Esophagus squamous epithelium (tissue), 5 donors: ENCODE results near the gene HSPB1. TPM values are rescaled to one million over a fixed set of nuclear protein-coding genes. Genes with fewer than 3 reads are reported as not detected.
"Not testable (repeated sequence)": the region's sequence is repeated elsewhere in the genome, so short reads cannot be mapped to it uniquely, and the experiment has no call there.

ENCODE experiments used
- DNase-seq: peaks from one replicate; lab custom pipeline; 2025; lab: John Stamatoyannopoulos, UW
- H3K27ac ChIP-seq, 4 donors: fragments of 200-600 bp; sonication (generic); one replicate each; pipeline ENCODE4 v1.5.1; 2016 to 2019; ENCODE audit warnings: mild to moderate bottlenecking in 1 of 4
- H3K27me3 ChIP-seq, 4 donors: fragments of 200-600 bp; sonication (generic); 1 replicate in 3 of 4; 2 replicates in 1 of 4; pipeline versions ENCODE4 v1.5.1 to v1.6.0; 2017 to 2021; ENCODE audit warnings: antibody characterized with exemption in 1 of 4
- H3K36me3 ChIP-seq, 3 donors: fragments of 200-600 bp; sonication (generic); one replicate each; pipeline ENCODE4 v1.5.1; 2016 to 2019
- H3K4me1 ChIP-seq, 3 donors: fragments of 200-600 bp; sonication (generic); one replicate each; pipeline ENCODE4 v1.5.1; 2017 to 2019
- H3K4me3 ChIP-seq, 4 donors: fragments of 200-600 bp; sonication (generic); 1 replicate in 3 of 4; 2 replicates in 1 of 4; pipeline ENCODE4 v1.5.1; 2016 to 2019; ENCODE audit warnings: mild to moderate bottlenecking in 2 of 4, moderate library complexity in 1 of 4
- H3K9me3 ChIP-seq, 3 donors: fragments of 200-600 bp; sonication (generic); one replicate each; pipeline ENCODE4 v1.5.1; 2016 to 2019
- CTCF ChIP-seq, 6 experiments: fragments of 450-650 bp in 4 of 6; fragments of 200-600 bp in 2 of 6; sonication (generic) in 2 of 6; IDR thresholded peaks; one replicate each; pipeline ENCODE4 v1.5.1; 2016 to 2019; ENCODE audit warnings: antibody characterized with exemption in 6 of 6, mild to moderate bottlenecking in 4 of 6, moderate library complexity in 4 of 6
- POLR2A ChIP-seq, 4 donors: fragments of 450-650 bp; IDR thresholded peaks; one replicate each; pipeline ENCODE4 v1.6.1; 2017; ENCODE audit warnings: antibody characterized with exemption in 4 of 4, mild to moderate bottlenecking in 4 of 4, moderate library complexity in 3 of 4
- WGBS, 2 donors: methylation state at CpG; one replicate each; pipeline ENCODE4 v1.1.5; 2018; 5-methylcytosine and 5-hydroxymethylcytosine counted together
- intact Hi-C: fragments of 100-400 bp; cut with DNase I; formaldehyde crosslinking; loops from one replicate; pipeline ENCODE4 v1.15.0; 2022
- total RNA-seq, 4 donors: library from RNA; depleted of rRNA; stranded (reverse); fragments of >200 nt; gene quantifications; one replicate each; pipeline ENCODE4 v1.1.0, GENCODE V29; 2016
- donor health status: DM: yes; HTN: yes; CAD: no.

HSPB1 gene
- total RNA-seq, 4 donors from 2014 or later: 2,415 to 6,888 (median 3,249) TPM

DNA sequence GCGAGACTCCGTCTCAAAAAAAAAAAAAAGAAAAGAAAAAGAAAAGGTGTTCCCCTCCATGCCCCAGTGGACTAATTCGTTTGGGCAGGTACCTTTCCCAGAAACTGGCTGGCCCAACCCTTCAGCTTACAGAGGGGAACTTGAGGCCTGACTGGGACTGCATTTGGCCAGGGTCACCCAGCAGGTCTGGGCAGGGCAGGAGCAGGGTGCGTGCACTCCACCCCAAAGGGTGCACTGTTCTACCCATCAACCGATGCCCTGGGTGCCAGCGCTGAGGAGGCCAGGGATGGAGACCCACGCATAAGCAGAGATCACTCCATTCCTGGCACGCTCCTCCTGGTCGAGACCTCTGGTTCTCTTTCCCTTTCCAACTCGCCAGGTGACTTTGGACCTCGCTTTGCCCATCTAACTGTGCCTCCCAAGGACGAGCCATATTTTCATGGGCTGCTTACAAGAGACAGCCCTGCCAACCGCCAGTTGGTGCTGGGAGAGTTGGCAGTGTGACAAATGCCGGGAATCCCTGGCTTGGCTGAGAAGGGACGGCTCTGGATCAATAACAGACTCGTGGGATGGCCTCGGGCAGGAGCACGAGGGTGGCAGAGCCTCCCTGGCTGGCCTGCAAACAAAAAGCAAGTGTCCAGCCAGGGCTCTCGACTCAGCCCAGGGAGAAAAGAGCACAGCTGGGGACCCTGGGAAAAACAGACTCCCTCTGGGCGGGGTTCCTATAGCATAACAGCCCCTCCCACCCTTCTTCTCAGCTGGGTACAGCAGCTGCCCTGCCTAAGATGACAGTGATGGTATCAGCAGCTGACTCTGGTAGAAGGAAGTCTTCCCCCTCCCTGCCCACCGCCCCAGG, 7.9 kb downstream of the HSPB1 start:
- Histone ChIP-seq H3K4me1 (peaks cover 23 to 78% (median 47%) of the 10 kb centered on the region in 3 donors), H3K9me3 (no peaks in the 10 kb centered on the region), H3K27me3 (no peaks in the 10 kb centered on the region), H3K27ac (peak overlapping the region; percentile 86 to 98 (median 94)), H3K36me3 (no peaks in the 10 kb centered on the region), H3K4me3 (peak overlapping the region in 3 of 4 donors; percentile 36 to 38 (median 37))
- TF ChIP-seq CTCF (IDR thresholded peaks at IDR 0.05) (peak in 1 of 6 experiments; percentile 5), POLR2A (IDR thresholded peaks at IDR 0.05) (no peak)
- DNase-seq: no peak
- intact Hi-C loops: no loop called here
- 27 to 55% methylated on average over 10 to 11 of the region's 21 CpGs for WGBS, 2 donors

GRCh38 chr7:76311838-76312237, 9.4 kb downstream of the HSPB1 start:
- H3K9me3 ChIP-seq, H3K4me3 ChIP-seq, H3K27me3 ChIP-seq, DNase-seq, H3K36me3 ChIP-seq, intact Hi-C loops: not testable (repeated sequence)
- H3K4me1 ChIP-seq: peaks cover 12 to 63% (median 33%) of the 10 kb centered on the region in 3 donors
- WGBS, 2 donors: 88 to 89% methylated on average over 4 to 6 of the region's 6 CpGs
- peak overlapping the region in 1 of 4 donors; percentile 98 for H3K27ac ChIP-seq

DNA sequence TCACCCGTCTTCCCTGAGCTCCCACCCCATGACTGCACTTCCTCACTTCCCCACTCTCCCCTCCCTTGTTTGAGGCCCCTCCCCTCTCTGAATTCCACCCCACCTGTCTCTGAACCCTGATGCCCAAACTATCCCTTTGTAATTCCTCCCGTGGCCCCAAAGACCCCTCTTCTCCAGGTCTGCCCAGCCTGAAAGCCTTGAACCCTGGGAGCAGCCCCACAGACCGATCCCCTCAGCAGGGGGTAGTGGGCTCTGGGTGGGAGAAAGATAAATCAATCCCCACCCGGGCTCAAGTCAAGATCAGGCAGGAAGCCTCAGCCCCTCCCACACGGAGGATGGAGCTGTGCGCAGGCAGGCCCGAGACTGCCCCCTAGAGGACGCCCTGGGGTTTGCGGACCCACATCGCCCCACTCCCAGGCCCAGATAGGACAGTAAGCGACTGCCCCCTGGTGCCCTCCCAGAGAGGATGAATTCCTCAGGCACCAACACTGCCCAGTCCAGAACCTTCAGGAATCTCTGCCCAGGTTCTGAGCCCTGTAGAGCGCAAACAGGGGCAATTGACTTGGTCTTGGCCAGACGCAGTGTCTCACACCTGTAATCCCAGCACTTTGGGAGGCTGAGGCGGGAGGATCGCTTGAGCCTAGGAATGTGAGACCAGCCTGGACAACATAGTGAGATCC, 11.7 kb downstream of the HSPB1 start:
- H3K4me3 ChIP-seq: no peak overlapping the region
- no peaks in the 10 kb centered on the region for H3K27me3 ChIP-seq
- H3K27ac ChIP-seq: peak overlapping the region in 2 of 4 donors; percentile 35 to 70
- no peaks in the 10 kb centered on the region for H3K36me3 ChIP-seq
- DNase-seq: peak; percentile 58
- TF ChIP-seq CTCF (IDR thresholded peaks at IDR 0.05) (peak; percentile 99 to 100 (median 100)), POLR2A (IDR thresholded peaks at IDR 0.05) (no peak)
- 8 to 13% methylated on average over 6 of the region's 15 CpGs for WGBS, 2 donors
- intact Hi-C loops: no loop called here
- H3K4me1 ChIP-seq: peaks cover 12 to 60% (median 25%) of the 10 kb centered on the region in 3 donors
- H3K9me3 ChIP-seq: no peaks in the 10 kb centered on the region

GRCh38 chr7:76314740-76315139, 12.3 kb downstream of the HSPB1 start:
- H3K9me3 ChIP-seq, H3K36me3 ChIP-seq, DNase-seq, H3K27me3 ChIP-seq, H3K4me3 ChIP-seq: not testable (repeated sequence)
- WGBS, 2 donors: 54 to 57% methylated on average over 6 of the region's 6 CpGs
- Histone ChIP-seq H3K4me1 (peaks cover 14 to 60% (median 25%) of the 10 kb centered on the region in 3 donors), H3K27ac (peak overlapping the region in 1 of 4 donors; percentile 70)
- intact Hi-C loops: loop anchor here (5.0 kb wide), 1 partner anchor 137 kb away; no protein-coding TSS in a partner anchor

GRCh38 chr7:76315364-76315763, 12.9 kb downstream of the HSPB1 start:
- intact Hi-C loops: loop anchor here (5.0 kb wide), 1 partner anchor 138 kb away; no protein-coding TSS in a partner anchor

More at GRCh38 chr7:76315364-76315763, 12.9 kb downstream of the HSPB1 start:
- Histone ChIP-seq H3K36me3 (no peaks in the 10 kb centered on the region), H3K4me1 (peaks cover 14 to 55% (median 23%) of the 10 kb centered on the region in 3 donors), H3K9me3 (no peaks in the 10 kb centered on the region), H3K27me3 (no peaks in the 10 kb centered on the region), H3K27ac (no peak overlapping the region), H3K4me3 (no peak overlapping the region)
- WGBS, 2 donors: 51 to 64% methylated on average over 5 of the region's 5 CpGs
- no peak for TF ChIP-seq POLR2A (IDR thresholded peaks at IDR 0.05)
- TF ChIP-seq CTCF (IDR thresholded peaks at IDR 0.05): no peak
- DNase-seq: no peak
